NT2/D1 (cell line): Measurements from ENCODE around the gene CSAD.
"Not testable (repeated sequence)": the region's sequence is repeated elsewhere in the genome, so short reads cannot be mapped to it uniquely, and the experiment has no call there.

Experiments
- DNase-seq: peaks from one replicate; pipeline ENCODE4 v3.0.0-alpha.2; 2011; ENCODE audit warnings: low read depth, low spot score
- H3K27me3 ChIP-seq: 2 replicates; pipeline ENCODE4 v1.6.0; 2011; ENCODE audit warnings: mild to moderate bottlenecking; ENCODE audit not compliant: insufficient read length, insufficient read depth
- H3K36me3 ChIP-seq: 2 replicates; pipeline ENCODE4 v1.6.1; 2011; ENCODE audit warnings: mild to moderate bottlenecking, low read length, mixed read lengths; ENCODE audit not compliant: insufficient read depth, insufficient read length
- H3K4me1 ChIP-seq: 2 replicates; pipeline ENCODE4 v1.5.1; 2011; ENCODE audit not compliant: insufficient read depth, insufficient read length
- H3K4me3 ChIP-seq: 2 replicates; pipeline ENCODE4 v1.5.1; 2011; ENCODE audit warnings: low read depth; ENCODE audit not compliant: insufficient read length
- H3K9ac ChIP-seq: 2 replicates; pipeline ENCODE4 v1.6.0; 2011; ENCODE audit warnings: low read depth; ENCODE audit not compliant: insufficient read length
- H3K9me3 ChIP-seq: 2 replicates; pipeline ENCODE4 v1.5.1; 2011; ENCODE audit warnings: mild to moderate bottlenecking, low read length; ENCODE audit not compliant: insufficient read depth
- SUZ12 ChIP-seq: IDR thresholded peaks from 2 replicates; pipeline ENCODE4 v1.6.1; 2011; ENCODE audit not compliant: insufficient read length, insufficient read depth; ENCODE audit errors: extremely low read depth
- YY1 ChIP-seq: IDR thresholded peaks from 2 replicates; pipeline ENCODE4 v1.6.1; 2011; ENCODE audit not compliant: insufficient read length, insufficient read depth
- ZNF274 ChIP-seq: IDR thresholded peaks from 2 replicates; pipeline ENCODE4 v1.6.1; 2011; ENCODE audit warnings: mild to moderate bottlenecking, low read depth, low read length

Gene CSAD

GRCh38 chr12:53115891-53116648 lies 64.7 kb downstream of the CSAD start:
- H3K4me3 ChIP-seq, result no peak overlapping the region
- no peak for DNase-seq
- no peaks in the 10 kb centered on the region for H3K9me3 ChIP-seq
- H3K27me3 ChIP-seq, result peaks cover 10% of the 10 kb centered on the region
- H3K36me3 ChIP-seq, result no peaks in the 10 kb centered on the region
- TF ChIP-seq ZNF274, result no peak
- no peak for TF ChIP-seq YY1
- no peak for TF ChIP-seq SUZ12
- H3K9ac ChIP-seq, result no peak overlapping the region
- no peaks in the 10 kb centered on the region for H3K4me1 ChIP-seq

GRCh38 chr12:53115112-53115890 lies 65.4 kb downstream of the CSAD start:
- no peak overlapping the region for H3K9ac ChIP-seq
- TF ChIP-seq SUZ12, result no peak
- no peak for TF ChIP-seq ZNF274
- TF ChIP-seq YY1, result no peak

GRCh38 chr12:53113951-53114350 lies 66.8 kb downstream of the CSAD start:
- H3K36me3 ChIP-seq, result no peaks in the 10 kb centered on the region
- peaks cover 13% of the 10 kb centered on the region for H3K9me3 ChIP-seq
- TF ChIP-seq YY1, result no peak
- TF ChIP-seq SUZ12, result no peak
- TF ChIP-seq ZNF274, result no peak
- no peak for DNase-seq
- no peak overlapping the region for H3K4me3 ChIP-seq
- H3K9ac ChIP-seq, result no peak overlapping the region
- H3K27me3 ChIP-seq, result peaks cover 5% of the 10 kb centered on the region
- H3K4me1 ChIP-seq, result no peaks in the 10 kb centered on the region

More at GRCh38 chr12:53115112-53115890, 65.4 kb downstream of the CSAD start:
- Histone ChIP-seq H3K9me3 (peaks cover 4% of the 10 kb centered on the region), H3K36me3 (no peaks in the 10 kb centered on the region), H3K4me1 (no peaks in the 10 kb centered on the region), H3K27me3 (peaks cover 9% of the 10 kb centered on the region), H3K4me3 (no peak overlapping the region)
- DNase-seq, result no peak

- H3K27me3 ChIP-seq, result no peaks in the 10 kb centered on the region
- TF ChIP-seq SUZ12, result no peak
- no peak for TF ChIP-seq YY1
- TF ChIP-seq ZNF274, result no peak
- H3K36me3 ChIP-seq, result no peaks in the 10 kb centered on the region
Observed at GRCh38 chr12:53113136-53113705, 67.5 kb downstream of the CSAD start.

GRCh38 chr12:53112431-53112830 lies 68.3 kb downstream of the CSAD start:
- H3K9me3 ChIP-seq, result peaks cover 13% of the 10 kb centered on the region
- not testable (repeated sequence) for H3K4me1 ChIP-seq, H3K4me3 ChIP-seq, H3K36me3 ChIP-seq, DNase-seq, H3K9ac ChIP-seq, H3K27me3 ChIP-seq

More at GRCh38 chr12:53113136-53113705, 67.5 kb downstream of the CSAD start:
- H3K4me3 ChIP-seq, result no peak overlapping the region
- DNase-seq, result no peak
- peaks cover 13% of the 10 kb centered on the region for H3K9me3 ChIP-seq
- no peaks in the 10 kb centered on the region for H3K4me1 ChIP-seq
- no peak overlapping the region for H3K9ac ChIP-seq
